Measurements from ENCODE around the gene PLCG2.

- TF ChIP-seq CTCF (IDR thresholded peaks at IDR 0.05; ENCODE audit: low read depth, low read length) = no peak
- TF ChIP-seq EZH2phosphoT487 (IDR thresholded peaks at IDR 0.05; ENCODE audit: low read depth) = no peak
Observed at GRCh38 chr16:81995651-81996050, 216.6 kb downstream of the PLCG2 start.

All from OCI-LY3 (cell line).